Fibroblast of skin of left biceps (primary cell): ENCODE data around the gene LDLRAD2.
A peak's percentile ranks its signal among the peaks of the same experiment; 100 is the strongest.

ENCODE experiments used
- DNase-seq, 2 experiments: peaks; one replicate each; pipeline ENCODE4 v3.0.0-alpha.2; 2013; ENCODE audit warnings: low read depth in 2 of 2

The LDLRAD2 gene

GRCh38 chr1:21842606-21843162, 30.6 kb downstream of the LDLRAD2 start:
- no peak for DNase-seq

GRCh38 chr1:21843208-21843607, 31.1 kb downstream of the LDLRAD2 start:
- no peak for DNase-seq

GRCh38 chr1:21843996-21844395, 31.9 kb downstream of the LDLRAD2 start:
- no peak for DNase-seq

- no peak for DNase-seq
Measured at GRCh38 chr1:21845646-21846641, 33.9 kb downstream of the LDLRAD2 start.

GRCh38 chr1:21847223-21848205, 35.4 kb downstream of the LDLRAD2 start:
- DNase-seq: no peak

GRCh38 chr1:21848524-21849174, 36.6 kb downstream of the LDLRAD2 start:
- DNase-seq: no peak

GRCh38 chr1:21849909-21850576, 38.0 kb downstream of the LDLRAD2 start:
- no peak for DNase-seq

GRCh38 chr1:21851430-21852250, 39.6 kb downstream of the LDLRAD2 start:
- DNase-seq: no peak

GRCh38 chr1:21852282-21853130, 40.4 kb downstream of the LDLRAD2 start:
- DNase-seq: no peak

- no peak for DNase-seq
Measured at GRCh38 chr1:21853131-21853427, 41.0 kb downstream of the LDLRAD2 start.

- no peak for DNase-seq
Measured at GRCh38 chr1:21854090-21854750, 42.2 kb downstream of the LDLRAD2 start.

GRCh38 chr1:21854751-21855131, 42.7 kb downstream of the LDLRAD2 start:
- no peak for DNase-seq

- no peak for DNase-seq
Measured at GRCh38 chr1:21855257-21856096, 43.4 kb downstream of the LDLRAD2 start.

- peak; percentile 9 to 14 for DNase-seq
Measured at GRCh38 chr1:21857142-21857839, 45.2 kb downstream of the LDLRAD2 start.

- no peak for DNase-seq
Measured at GRCh38 chr1:21857840-21858670, 46.0 kb downstream of the LDLRAD2 start.

- DNase-seq: no peak
Measured at GRCh38 chr1:21859669-21860179, 47.7 kb downstream of the LDLRAD2 start.
